ENCODE results near the gene PSMB5.
A peak's percentile ranks its signal among the peaks of the same experiment; 100 is the strongest.

The PSMB5 gene

DNA sequence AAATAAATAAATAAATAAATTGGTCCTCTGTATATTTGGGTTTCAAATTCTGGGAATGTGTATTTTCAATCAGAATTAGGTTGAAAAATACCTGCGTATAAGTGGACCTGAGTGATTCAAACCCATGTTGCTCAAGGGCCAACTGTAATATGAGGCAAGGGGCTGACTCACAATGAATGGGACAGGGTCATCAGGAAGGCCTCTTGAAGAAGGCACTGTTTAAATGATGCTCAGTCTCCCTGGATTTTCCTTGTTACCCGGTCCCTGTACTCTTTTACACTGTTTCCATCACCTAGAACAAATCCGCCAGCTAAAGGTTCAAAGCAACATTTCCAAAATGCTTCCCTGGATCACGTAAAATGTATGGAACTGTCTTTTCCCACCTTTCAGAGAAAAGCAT is 3.8 kb downstream of the PSMB5 start:
- Histone ChIP-seq H3K27ac (ENCODE audit: low read length) (no peak overlapping the region), H3K79me2 (ENCODE audit: insufficient read depth, low read length) (peaks cover 45% of the 10 kb centered on the region), H3K27me3 (ENCODE audit: insufficient read depth, low read length, poor library complexity) (no peaks in the 10 kb centered on the region), H3K9me3 (ENCODE audit: insufficient read depth, low read length, severe bottlenecking) (no peaks in the 10 kb centered on the region), H3K4me2 (ENCODE audit: insufficient read depth, low read length) (peak overlapping the region; percentile 2; the same call in 1 of the 2 replicates), H3K4me1 (ENCODE audit: insufficient read depth, low read length) (peaks cover 47% of the 10 kb centered on the region), H3K4me3 (ENCODE audit: low read depth in 1 of 2, low read length in 2 of 2) (no peak overlapping the region), H2AFZ (ENCODE audit: low read depth, low read length) (no peak overlapping the region), H3K9ac (ENCODE audit: low read depth, low read length) (no peak overlapping the region), H3K36me3 (ENCODE audit: insufficient read depth, low read length) (peaks cover 58% of the 10 kb centered on the region), H4K20me1 (ENCODE audit: insufficient read depth, low read length) (peaks cover 10% of the 10 kb centered on the region; the same call in 1 of the 2 replicates)
- DNase-seq (no peak), ATAC-seq (ENCODE audit: insufficient read depth, low read depth) (no peak)
- TF ChIP-seq, protein P1, sequence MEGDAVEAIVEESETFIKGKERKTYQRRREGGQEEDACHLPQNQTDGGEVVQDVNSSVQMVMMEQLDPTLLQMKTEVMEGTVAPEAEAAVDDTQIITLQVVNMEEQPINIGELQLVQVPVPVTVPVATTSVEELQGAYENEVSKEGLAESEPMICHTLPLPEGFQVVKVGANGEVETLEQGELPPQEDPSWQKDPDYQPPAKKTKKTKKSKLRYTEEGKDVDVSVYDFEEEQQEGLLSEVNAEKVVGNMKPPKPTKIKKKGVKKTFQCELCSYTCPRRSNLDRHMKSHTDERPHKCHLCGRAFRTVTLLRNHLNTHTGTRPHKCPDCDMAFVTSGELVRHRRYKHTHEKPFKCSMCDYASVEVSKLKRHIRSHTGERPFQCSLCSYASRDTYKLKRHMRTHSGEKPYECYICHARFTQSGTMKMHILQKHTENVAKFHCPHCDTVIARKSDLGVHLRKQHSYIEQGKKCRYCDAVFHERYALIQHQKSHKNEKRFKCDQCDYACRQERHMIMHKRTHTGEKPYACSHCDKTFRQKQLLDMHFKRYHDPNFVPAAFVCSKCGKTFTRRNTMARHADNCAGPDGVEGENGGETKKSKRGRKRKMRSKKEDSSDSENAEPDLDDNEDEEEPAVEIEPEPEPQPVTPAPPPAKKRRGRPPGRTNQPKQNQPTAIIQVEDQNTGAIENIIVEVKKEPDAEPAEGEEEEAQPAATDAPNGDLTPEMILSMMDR (IDR thresholded peaks at IDR 0.05; ENCODE audit: borderline replicate concordance, extremely low read depth, low read length, poor library complexity, severe bottlenecking): no peak
- no peak for TF ChIP-seq EZH2 (IDR thresholded peaks at IDR 0.05; ENCODE audit: borderline replicate concordance, low read depth, low read length, severe bottlenecking)

DNA sequence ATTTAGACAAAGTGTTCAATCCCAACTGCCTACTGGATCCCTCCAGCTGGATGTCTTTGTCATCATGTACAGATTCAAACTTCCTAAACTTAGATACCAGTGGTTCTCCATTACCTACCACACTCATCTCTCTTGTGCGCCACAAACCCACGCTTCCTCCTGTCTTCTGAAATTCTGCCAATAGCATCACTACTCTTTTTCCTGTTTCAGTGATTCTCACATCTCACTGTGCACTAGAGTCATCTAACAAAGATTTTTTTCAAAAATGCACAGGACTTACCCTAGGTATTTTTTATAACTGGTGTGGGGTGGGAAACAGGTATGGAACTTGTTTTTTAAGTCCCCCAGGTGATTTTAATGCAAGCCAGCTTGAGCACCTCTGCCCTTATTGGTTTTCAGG is 5.9 kb downstream of the PSMB5 start:
- H3K27ac ChIP-seq (ENCODE audit: low read length): no peak overlapping the region
- no peak overlapping the region for H3K4me2 ChIP-seq (ENCODE audit: insufficient read depth, low read length)
- no peak overlapping the region for H2AFZ ChIP-seq (ENCODE audit: low read depth, low read length)
- no peaks in the 10 kb centered on the region for H3K27me3 ChIP-seq (ENCODE audit: insufficient read depth, low read length, poor library complexity)
- TF ChIP-seq, protein P1 (IDR thresholded peaks at IDR 0.05; ENCODE audit: borderline replicate concordance, extremely low read depth, low read length, poor library complexity, severe bottlenecking): no peak
- no peak for TF ChIP-seq EZH2 (IDR thresholded peaks at IDR 0.05; ENCODE audit: borderline replicate concordance, low read depth, low read length, severe bottlenecking)
- peaks cover 35% of the 10 kb centered on the region for H3K4me1 ChIP-seq (ENCODE audit: insufficient read depth, low read length)
- DNase-seq: peak; percentile 25
- peaks cover 13% of the 10 kb centered on the region; the same call in 1 of the 2 replicates for H4K20me1 ChIP-seq (ENCODE audit: insufficient read depth, low read length)
- no peaks in the 10 kb centered on the region for H3K9me3 ChIP-seq (ENCODE audit: insufficient read depth, low read length, severe bottlenecking)
- peaks cover 36% of the 10 kb centered on the region for H3K79me2 ChIP-seq (ENCODE audit: insufficient read depth, low read length)
- H3K4me3 ChIP-seq (ENCODE audit: low read depth in 1 of 2, low read length in 2 of 2): no peak overlapping the region
- H3K36me3 ChIP-seq (ENCODE audit: insufficient read depth, low read length): peaks cover 70% of the 10 kb centered on the region
- peak; percentile 64 for ATAC-seq (ENCODE audit: insufficient read depth, low read depth)
- H3K9ac ChIP-seq (ENCODE audit: low read depth, low read length): no peak overlapping the region

DNA sequence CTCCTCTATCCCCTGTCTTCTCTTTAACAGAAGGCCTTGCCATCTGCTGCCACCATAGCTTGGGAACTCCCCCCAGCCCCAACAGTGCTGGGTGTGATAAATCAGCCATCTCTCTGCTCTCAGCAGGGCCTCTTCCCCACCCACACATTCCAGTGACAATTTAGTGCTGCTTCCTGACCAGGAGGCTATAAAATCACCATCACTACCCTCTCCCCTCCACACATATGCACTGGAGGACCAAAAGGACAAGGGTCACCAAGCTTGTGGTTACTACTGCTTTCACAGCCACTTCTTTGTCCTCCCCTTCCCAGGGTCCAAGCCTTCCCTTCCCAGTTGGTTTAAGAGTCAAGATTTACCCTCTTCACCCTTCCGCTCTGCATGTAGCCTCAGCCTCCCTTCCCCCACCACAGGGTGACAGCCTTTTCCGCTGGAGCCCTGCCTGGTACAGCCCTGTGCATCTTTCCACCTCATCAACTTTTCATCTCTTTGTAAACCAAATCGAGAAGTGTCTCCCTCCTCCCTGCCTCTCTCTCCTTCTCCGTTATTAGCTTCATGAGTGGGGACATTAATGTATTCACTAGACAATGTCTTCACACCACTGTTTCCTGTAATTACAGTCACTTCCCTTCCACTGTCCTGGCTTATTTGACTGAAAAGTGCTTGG is 9.4 kb downstream of the PSMB5 start:
- TF ChIP-seq, protein P1 (IDR thresholded peaks at IDR 0.05; ENCODE audit: borderline replicate concordance, extremely low read depth, low read length, poor library complexity, severe bottlenecking): no peak
- no peak for TF ChIP-seq EZH2 (IDR thresholded peaks at IDR 0.05; ENCODE audit: borderline replicate concordance, low read depth, low read length, severe bottlenecking)
- DNase-seq: no peak

More for the DNA sequence above, 9.4 kb downstream of the PSMB5 start:
- Histone ChIP-seq H3K79me2 (ENCODE audit: insufficient read depth, low read length) (peaks cover 13% of the 10 kb centered on the region; the same call in 1 of the 2 replicates), H3K4me2 (ENCODE audit: insufficient read depth, low read length) (no peak overlapping the region), H3K27me3 (ENCODE audit: insufficient read depth, low read length, poor library complexity) (no peaks in the 10 kb centered on the region), H3K4me3 (ENCODE audit: low read depth in 1 of 2, low read length in 2 of 2) (no peak overlapping the region), H4K20me1 (ENCODE audit: insufficient read depth, low read length) (peaks cover 13% of the 10 kb centered on the region; the same call in 1 of the 2 replicates), H3K36me3 (ENCODE audit: insufficient read depth, low read length) (peaks cover 48% of the 10 kb centered on the region), H2AFZ (ENCODE audit: low read depth, low read length) (no peak overlapping the region), H3K9me3 (ENCODE audit: insufficient read depth, low read length, severe bottlenecking) (no peaks in the 10 kb centered on the region), H3K27ac (ENCODE audit: low read length) (no peak overlapping the region), H3K4me1 (ENCODE audit: insufficient read depth, low read length) (peaks cover 8% of the 10 kb centered on the region), H3K9ac (ENCODE audit: low read depth, low read length) (no peak overlapping the region)
- 0 out of 3 replicates have a peak, but pooled peaks have one; percentile 20 for ATAC-seq (ENCODE audit: insufficient read depth, low read depth)

All from DND-41 (cell line).